Fibroblast of lung (primary cell): Measurements from ENCODE around the gene CFI.

Source experiments
- CTCF ChIP-seq, 2 donors: IDR thresholded peaks in 1 of 2; conservative IDR thresholded peaks in 1 of 2; 1 replicate in 1 of 2; 2 replicates in 1 of 2; pipeline ENCODE4 v1.5.1; 2011 to 2012; ENCODE audit warnings: low read length in 2 of 2, control low read depth in 1 of 2, inconsistent platforms in 1 of 2, low read depth in 1 of 2, mild to moderate bottlenecking in 1 of 2
- EZH2 ChIP-seq: IDR thresholded peaks from 2 replicates; pipeline ENCODE4 v1.5.1; 2012; ENCODE audit warnings: low read length, control low read depth, mild to moderate bottlenecking; ENCODE audit errors: missing control alignments

GRCh38 chr4:109735566-109736365 is 66.0 kb downstream of the CFI start:
- TF ChIP-seq CTCF (conservative IDR thresholded peaks at IDR 0.05 in 1 of 2, IDR thresholded peaks at IDR 0.05 in 1 of 2; ENCODE audit: low read depth in 1 of 2, low read length in 2 of 2) (no peak), EZH2 (no peak)
